NCI-H1092 treated with DMSO at 0.1 percent for 48 hours (cell line): ENCODE results near the gene STX16.

Experiments
- DNase-seq: peaks from one replicate; lab custom pipeline; 2025; lab: John Stamatoyannopoulos, UW

The STX16 gene

DNA sequence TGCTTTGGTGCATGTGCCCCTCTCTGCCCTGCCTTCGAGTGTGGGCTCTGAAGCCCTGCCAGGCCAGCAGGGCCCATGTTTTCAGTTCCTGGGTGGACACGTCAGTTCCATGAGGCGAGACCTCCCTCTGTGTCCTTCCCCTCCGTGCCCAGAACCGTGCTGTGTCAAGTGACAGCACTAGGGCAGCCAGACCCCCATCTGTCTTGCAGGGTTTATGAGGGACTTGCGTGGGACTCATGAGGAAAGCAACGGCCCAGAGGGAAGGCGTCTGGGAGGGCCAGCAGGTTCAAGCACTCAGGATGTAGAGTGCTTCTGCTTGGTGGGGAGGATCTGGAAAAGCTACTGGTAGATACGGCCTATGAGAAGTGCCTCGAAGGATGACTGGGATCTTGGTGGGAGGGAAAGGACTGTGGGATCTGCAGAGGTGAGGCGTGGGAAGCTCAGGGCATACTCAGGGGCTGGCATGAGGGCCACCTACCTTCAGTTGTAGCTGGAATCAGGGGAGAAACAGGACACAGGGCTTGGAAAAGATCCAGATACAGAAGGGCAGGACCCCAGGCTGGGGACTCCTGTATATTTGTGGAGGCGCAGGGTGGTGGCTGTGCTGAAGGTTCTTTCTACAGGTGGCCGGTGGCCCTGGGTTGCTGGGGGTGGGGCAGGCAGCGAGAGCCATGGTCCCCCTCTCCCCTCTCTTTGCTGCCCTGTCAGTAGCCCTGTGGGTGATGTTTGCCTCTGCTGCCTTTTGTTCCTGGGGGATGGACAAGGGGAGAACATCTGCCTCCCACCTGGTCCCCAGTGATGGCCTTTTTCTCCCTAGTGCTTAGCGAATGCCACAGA lies 47.0 kb downstream of the STX16 start:
- no peak for DNase-seq

DNA sequence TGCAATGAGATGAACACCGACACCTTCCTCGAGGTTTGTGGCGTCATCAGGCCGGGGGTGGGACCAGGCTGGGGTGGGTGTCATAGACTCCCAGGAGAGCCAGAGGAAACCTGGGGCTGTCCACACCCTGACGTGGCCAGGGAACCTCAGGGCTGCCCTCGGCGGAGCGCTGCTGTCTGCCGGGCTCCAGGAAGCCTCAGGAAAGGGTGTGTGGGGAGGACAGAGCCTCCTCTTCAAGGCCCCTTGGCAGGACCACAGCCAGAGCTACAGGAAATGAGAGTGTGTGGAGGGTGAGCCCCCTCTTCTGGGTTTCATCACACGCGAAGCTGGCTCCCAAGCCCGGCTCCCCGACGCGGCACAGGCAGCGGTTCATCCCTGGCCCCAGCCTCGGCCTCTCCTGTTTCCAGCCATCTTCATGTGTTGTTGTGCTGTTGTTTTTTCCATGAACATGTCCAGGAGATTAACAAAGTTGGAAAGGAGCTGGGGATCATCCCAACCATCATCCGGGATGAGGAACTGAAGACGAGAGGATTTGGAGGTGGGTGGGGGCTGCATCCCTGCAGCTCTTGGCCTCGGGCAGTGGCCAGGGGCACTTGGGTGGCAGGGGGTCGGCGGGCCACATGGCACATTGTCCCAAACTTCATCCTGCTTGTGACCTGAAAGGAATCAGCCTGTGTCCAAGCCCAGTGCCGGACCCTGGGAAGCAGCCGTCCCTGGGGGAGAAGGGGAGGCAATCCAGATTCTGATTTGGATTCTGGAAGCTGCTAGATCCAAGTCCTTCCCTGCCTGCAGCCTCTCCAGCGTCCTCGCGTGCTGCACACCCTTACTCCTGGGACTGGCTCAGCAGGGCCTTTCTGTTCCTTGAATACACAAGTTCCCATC lies 47.9 kb downstream of the STX16 start:
- DNase-seq, result no peak

DNA sequence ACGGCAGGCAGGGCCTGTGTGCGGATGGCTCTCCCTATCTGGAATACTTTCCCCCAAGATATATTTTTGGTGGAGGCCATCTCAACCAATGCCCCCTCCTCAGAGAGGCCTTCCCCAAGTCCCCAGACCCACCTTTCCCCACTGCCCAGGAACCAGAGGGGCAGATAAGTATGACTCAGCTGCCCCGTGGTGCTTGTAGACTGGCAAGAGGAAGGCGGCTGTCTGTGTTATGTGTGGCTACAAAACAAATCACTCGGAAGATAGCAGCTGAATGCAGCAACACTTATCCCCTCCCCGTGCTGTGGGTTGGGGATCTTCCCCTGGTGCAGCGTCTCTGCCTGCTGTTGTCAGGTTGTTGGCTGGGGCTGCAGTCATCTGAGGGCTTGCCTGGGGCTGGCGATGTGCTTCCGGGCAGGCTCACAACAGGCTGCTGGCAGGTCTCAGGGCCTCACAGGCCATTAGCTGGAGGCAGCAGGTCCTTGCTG lies 48.6 kb downstream of the STX16 start:
- no peak for DNase-seq

DNA sequence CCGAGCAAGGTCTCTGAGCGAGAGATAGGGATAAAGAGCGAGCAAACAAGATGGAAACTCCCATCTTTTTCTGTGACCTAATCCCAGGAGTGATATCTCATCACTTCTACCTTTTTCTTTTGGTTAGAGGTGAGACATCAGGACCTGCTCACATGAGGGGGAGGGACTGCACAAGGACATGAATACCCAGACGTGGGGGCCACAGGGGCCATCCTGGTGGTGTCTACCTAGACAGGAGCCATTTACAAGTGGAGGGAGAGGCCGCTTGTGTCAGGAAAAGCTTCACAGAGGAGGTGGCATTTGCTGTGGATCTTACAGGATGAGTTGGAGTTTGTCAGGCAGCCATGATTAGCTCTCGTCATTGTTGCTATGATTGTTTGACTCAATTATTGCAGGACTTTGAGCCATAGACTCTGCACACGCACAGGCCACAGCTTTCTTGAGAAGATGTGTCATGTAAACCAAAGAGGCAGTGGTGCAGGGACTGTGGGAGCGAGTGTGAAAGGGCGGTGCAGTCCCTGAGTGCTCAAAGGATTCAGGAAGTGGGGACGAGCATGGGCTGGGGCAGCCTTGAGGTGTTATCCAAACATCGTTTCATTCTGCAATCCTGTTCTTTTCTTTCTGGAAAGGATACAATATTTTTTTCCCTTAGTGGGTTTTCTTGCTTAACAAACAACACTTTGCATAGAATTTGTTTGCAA lies 49.2 kb downstream of the STX16 start:
- DNase-seq, result no peak

DNA sequence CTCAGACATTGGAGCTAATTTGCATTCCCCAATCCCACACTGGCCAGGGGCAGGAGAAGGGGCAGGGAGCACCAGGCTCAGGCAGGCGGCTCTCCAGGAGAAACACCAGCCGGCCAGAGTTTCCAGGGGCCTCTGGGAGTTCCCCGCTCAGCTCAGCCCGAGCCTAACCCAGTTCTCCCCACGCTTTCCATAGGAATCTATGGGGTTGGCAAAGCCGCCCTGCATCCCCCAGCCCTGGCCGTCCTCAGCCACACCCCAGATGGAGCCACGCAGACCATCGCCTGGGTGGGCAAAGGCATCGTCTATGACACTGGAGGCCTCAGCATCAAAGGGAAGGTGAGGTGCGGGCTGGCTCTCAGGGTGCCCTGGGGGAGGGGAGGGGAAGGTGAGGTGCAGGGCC lies 49.7 kb downstream of the STX16 start:
- DNase-seq, result no peak

DNA sequence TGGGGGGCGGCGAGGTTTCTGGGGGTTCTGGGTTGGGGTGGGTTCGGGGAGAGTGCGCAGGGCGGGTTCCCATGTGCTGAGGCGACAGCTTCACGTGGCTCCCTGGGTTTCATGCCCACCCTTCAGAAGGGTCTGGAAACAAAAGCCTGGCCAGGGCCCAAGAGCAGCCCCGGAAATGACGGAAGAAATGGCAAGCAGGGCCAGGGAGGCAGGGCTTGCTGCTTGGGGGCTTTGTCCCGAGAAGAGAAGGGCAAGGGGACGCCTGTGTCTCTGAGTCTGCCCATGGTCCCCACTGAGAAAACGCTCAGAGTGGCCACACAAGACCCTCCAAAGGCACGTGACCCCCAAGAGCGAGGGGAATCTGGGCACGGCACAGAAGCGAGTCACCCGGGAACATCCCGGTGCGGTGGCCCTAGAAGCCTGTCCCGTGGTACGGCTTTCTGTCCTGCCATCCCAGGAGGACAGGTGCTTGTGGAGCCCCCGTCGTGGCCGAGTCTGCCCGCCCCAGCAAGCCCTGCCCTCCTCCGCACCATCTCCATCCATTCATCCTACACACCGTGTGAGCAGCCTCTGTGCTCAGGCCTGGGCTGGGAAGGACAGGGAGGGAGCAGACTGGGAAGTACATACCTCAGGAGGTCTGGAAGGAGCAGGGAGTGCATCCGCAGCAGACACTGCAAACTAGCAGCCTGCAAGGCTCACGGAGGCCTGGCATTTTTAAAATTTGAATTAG lies 50.5 kb downstream of the STX16 start:
- no peak for DNase-seq

DNA sequence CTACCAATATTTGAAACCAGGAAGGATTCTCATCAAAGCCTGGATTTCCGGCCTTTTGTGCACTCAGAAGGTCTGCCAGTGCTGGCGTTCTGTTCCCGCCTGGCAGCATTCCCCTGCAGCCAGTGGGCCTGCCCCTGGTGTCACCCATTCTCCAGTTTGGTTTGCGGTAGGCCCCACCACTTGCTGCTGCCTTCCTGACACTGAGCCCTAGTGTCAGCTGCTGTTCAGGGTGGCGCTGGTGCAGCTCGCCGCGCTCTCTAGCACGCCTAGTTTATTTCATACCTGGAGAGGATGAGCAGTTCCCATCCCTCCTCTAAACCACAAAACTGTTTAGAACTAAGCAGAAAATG lies 51.1 kb downstream of the STX16 start:
- no peak for DNase-seq

DNA sequence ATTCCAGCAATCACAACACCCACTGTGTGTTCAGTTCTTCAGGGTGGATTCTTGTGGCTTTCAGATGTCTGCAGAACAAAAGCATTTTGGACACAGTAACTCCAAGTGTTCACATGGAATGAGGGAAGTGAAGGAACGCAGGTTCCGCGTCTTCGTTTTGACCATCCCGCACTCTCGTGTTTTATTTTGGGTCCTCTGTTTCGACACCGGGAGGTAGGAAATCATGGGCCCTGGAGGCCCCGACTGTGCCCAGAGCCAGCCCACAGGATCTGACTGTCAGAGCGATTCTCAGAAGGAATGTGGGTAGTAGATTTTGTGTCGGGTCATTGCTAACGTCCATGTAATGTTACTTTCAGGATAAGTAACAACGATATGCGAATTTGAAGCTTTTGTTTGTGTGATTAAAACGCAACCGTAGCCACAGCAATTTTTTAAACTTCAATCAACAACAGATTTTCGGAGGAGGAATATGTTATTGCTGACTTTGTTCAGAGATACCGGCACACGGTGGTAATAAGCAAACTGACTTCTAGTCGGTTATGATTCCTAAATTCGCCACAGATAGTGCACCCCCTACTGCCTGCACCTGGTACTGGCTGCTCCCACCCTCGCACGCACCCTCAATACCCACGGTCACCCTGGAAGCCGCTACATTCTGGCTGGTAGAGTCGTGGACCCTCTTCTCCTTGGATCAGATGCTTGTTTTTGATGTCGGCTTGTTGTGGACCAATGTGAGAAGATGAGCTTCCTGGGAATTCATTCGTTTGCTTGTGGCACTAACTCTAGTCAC lies 52.0 kb downstream of the STX16 start:
- DNase-seq, result no peak

DNA sequence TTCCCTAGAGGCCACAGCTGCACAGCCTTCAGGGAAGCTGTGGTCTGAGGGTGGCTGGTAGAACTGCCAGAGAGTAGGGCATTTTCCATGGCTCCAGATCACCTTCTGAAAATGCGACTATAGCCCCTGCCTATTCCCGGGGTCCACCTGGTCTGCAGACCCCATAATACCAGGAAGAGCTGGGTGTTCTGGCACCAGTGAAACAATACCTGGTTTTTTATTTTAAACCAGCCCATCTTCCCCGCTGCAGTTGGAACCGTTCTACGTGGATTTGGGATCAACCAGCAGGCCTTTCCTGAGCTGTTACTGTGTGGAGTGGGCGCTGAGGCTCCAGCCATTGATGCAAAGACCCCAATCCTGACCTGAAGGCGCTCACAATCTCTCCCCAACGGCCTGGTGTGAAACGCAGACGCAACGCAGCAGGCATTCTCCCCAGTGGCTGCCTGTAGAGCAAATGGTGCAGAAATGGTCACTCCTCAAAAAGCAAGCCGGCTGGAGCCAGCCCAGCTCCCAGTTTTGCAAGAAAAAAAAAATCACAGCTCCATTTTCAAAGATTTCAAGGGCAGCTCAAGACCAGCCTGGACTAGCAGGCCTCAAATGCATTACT lies 52.8 kb downstream of the STX16 start:
- no peak for DNase-seq

DNA sequence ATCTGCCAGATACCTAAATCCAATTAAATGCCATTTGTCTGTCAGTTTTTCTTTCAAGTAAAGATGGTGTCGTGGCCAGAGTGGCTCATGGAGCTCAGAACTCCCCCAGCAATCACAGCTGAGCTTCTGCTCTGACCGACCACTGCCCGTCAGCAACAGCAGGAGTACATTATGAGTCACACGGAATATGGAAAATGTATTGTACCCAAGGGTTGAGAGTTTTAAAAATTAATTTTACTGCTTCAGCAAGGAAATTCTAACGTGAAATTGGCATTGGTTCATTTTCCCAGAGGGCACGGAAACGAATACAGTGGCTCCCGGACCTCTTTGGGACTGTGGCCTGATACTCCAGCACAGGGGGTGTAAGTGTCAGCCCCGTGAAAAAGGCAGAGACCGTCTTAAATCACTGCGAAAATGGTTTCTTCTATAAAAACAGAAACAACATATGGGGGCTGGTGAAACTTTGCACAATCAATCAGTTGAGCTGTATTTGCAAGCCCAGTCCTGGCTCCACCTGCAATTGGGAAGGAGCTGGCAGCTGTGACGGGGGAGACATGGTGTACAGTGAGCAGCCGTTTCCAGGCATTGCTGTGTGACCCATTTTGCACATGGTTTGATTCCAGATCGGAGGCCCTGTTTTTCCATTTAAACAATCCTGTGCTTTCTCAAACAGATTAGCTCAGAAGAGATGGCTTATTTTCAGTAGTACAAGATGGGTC lies 54.3 kb downstream of the STX16 start:
- no peak for DNase-seq

DNA sequence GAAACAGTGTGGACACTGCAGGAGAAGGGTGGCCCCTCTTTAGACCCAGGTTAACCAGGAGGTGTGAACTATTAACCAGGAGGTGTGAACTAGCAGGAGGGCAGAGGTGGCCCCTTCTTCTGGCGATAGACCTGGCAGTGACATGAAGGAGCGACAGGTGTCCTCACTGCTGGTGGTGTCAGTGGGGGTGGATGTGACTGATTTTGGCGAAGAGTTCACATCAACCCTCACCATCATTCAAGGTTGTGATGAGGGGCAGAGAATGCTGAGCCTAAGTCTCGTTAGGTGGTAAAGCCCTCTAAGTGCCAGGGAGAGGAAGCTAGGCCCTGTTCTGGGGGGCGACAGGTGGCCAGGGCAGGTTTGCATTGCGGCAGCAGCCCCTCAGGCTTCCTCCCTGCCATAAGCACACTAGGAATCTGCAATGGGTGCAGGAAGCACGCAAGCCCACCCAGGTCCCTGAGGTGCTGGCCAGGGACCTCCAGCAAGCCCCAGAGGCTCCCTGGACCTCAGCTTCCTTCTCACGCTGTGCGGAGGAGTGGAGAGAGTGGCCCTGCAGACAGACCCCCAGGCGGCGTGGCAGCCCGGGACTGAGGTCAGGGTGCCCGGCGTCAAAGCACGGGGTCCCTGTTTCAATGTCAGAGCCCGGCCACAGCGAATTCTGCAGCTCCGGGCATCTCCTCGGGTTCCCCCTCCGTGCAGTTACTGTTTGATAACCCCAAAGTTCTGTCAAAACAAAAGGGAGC lies 55.2 kb downstream of the STX16 start:
- DNase-seq, result no peak

DNA sequence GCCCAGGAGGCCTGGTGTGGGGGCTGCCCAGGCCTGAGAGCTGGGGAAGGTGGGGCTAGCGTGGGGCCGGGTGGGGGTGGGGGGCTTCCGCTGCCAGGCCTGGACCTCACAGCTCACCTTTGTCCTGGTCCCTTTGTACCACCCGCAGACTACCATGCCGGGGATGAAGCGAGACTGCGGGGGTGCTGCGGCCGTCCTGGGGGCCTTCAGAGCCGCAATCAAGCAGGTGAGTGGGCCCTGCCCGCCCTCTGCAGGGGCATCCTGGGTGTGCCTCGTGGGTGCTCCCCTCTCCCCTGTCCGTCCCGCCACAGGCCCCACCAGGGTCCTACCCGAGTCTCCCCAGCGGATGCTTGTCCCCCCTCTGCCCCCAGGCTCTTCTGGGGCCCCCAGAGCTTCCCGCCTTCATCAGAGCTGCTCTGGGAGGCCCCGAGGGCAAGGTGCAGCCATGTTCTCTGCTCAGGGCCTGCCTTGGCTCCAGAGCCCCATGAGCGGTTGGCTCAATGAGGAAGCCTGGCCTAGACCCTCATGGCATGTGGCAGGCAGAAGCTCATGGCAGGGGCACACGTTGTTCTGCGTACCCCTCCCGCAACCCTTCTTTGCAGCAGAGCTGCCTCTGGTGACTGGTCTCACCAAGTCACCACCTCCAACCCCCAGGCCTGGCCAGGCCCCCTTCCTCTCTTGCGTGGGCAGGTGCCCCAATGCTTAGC lies 56.0 kb downstream of the STX16 start:
- no peak for DNase-seq

DNA sequence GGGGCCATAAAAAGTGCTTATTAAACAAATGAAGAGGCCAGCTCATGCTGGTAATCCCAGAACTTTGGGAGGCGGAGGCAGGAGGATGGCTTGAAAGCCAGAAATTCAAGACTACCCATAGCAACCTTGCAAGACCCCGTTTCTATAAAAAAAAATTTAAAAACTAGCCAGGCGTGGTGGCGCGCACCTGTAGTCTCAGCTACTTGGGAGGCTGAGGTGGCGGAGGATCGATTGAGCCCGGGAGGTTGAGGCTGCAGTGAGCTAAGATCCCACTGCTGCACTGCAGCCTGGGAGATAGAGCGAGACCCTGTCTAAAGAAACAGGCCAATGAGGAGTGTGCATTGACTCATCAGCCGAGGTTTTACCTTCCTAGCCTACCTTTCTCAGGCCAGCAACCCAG lies 56.7 kb downstream of the STX16 start:
- no peak for DNase-seq

DNA sequence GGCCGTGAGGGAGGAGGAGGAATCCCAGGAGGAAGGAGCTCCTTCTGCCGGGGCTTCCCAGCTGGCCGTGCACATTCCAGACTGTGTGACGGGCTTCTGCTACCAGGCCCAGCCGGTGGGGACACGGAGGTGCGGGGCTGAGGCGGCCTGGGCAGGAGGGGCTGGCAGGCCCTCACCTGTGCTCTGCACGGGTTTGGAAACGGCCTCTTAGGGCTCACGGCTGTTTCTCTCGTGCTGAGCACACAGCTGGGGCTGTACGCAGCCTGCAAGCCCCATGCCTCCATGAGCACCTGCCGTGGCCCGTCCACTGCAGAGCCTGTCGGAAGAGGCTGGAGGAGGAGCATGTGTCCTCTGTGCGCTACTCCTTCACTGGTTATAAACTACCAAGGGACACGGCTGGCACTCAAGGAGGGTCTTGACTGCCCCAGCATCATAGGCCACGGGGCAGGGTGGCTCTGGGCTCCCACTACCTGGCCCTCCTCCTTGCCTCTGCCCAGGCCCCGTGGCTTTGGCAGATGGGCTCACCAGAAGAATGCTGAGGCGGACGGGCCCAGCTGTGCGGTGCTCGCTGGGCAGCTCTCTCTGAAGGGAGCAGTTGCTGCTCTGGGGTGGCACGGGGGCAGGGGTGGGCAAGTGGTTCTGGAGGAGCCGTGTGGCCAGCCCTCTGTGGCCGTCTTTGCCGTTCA lies 57.3 kb downstream of the STX16 start:
- DNase-seq, result no peak

DNA sequence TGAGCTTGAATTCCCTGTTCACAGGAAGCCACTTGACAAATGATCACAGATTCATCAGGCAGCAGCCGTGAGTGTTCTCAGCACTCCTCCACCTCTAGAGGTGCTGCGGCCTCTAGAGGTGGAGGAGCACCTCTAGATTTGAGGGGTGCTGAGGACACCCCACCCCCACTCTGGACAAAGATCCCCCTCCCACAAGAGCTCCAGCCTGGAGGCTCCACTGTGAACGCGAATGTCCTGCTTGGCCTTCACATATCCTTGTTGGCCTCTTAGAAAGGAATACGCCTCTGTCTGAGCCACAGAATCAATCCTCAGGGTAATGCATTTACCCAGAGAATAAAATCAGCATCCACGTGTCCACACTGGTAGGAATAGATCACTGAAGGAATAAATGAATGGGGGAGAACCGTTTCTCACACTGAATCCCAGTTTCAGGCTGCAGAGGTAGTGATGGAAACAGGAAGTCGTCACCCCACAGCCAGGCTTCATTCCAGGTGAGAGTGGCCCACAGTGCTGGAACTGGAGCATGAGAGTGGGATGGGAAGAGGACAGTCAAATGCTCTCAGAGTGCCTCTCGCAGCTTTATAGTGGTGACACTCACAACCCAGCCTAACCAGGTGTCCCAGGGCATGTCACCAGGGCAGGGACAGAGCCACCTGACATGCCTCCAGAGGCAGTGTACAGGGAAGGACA lies 58.1 kb downstream of the STX16 start:
- DNase-seq, result no peak

DNA sequence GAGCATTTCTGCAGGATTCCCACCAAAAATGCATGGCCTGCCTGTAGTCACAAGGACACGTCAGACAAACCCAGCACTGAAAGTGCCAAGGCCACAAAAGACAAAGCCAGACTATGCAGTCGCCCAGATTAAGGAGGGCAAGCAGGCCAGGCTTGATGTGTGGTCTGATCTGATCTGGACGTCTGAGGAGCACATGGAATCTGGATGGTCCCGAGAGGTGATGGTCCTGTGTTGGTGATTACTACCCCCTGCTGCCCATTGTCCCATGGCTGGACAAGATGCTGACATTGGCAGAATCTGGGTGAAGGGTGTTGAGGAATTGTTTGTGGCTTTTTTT lies 58.6 kb downstream of the STX16 start:
- DNase-seq, result no peak

DNA sequence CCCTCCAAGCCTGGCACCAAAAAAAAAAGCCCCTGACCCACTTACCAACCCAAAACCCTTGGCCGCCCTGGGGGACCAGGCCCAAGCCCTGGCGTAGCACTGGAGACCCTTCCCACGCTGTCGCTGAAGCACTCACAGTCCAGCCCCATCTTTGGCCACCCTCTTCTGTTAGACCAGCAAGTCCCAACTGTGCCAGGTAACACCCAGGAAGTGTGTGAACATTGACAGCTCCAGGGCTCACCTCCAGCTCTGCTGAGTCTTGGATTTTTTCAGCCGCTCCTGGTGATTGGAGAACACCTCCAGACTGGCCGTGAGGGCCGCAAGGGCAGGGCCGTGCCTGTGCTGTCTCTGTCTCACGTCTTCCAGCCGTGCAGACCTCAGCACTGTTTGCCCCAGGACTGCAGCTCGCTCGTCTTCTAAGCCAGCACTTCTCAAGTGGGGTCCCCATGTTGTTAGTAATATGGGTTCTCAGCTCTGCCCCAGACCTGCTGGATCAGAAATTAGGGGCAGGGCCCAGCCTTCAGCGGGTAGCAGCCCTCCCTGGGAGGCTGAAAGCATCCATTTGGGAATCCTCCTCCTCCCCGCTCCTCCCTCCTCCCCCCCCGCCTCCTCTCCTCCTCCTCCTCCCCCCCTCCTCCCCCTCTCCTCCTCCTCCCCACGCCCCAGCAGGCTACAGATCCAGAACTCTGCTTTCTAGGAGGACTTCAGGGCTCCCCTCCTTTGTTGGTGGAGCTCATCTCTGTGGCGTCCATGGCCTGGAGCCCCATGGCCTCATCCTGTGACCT lies 59.6 kb downstream of the STX16 start:
- DNase-seq, result no peak
